Body of pancreas (tissue), 4 donors: ENCODE measurements around the gene TBX10.

Experiments used
- POLR2A ChIP-seq, 3 donors: fragments of 450-650 bp; IDR thresholded peaks; one replicate each; pipeline ENCODE4 v1.6.1; 2016; ENCODE audit warnings: antibody characterized with exemption in 3 of 3, mild to moderate bottlenecking in 2 of 3
- TF ChIP-seq, protein P1 (sequence below), 7 experiments: fragments of 450-650 bp in 4 of 7; fragments of 200-600 bp in 3 of 7; sonication (generic) in 3 of 7; IDR thresholded peaks; one replicate each; pipeline ENCODE4 v1.5.1; 2016 to 2019; ENCODE audit warnings: antibody characterized with exemption in 7 of 7

DNA sequence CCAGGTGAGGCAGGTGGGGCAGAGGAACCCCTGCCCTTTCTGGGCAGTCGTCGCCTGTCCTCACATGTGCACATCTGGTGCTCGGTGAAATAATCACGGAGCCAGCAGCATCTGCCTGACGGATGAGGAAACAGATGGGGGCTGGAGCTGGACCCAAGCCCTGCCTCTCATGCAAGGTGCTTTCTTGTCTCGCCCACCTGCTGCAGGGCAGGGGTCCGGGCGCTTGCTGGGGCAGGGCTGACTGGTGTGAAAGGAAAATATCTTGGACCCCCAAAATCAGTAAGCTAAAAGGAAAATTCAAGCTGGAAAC, 31.6 kb upstream of the TBX10 start:
- TF ChIP-seq, protein P1, sequence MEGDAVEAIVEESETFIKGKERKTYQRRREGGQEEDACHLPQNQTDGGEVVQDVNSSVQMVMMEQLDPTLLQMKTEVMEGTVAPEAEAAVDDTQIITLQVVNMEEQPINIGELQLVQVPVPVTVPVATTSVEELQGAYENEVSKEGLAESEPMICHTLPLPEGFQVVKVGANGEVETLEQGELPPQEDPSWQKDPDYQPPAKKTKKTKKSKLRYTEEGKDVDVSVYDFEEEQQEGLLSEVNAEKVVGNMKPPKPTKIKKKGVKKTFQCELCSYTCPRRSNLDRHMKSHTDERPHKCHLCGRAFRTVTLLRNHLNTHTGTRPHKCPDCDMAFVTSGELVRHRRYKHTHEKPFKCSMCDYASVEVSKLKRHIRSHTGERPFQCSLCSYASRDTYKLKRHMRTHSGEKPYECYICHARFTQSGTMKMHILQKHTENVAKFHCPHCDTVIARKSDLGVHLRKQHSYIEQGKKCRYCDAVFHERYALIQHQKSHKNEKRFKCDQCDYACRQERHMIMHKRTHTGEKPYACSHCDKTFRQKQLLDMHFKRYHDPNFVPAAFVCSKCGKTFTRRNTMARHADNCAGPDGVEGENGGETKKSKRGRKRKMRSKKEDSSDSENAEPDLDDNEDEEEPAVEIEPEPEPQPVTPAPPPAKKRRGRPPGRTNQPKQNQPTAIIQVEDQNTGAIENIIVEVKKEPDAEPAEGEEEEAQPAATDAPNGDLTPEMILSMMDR (IDR thresholded peaks at IDR 0.05): no peak
- TF ChIP-seq POLR2A (IDR thresholded peaks at IDR 0.05): no peak
